Spleen (tissue), 11 donors: ENCODE data around the gene SEMA5A. TPM values are rescaled to one million over a fixed set of nuclear protein-coding genes. Genes with fewer than 3 reads are reported as not detected.

ENCODE experiments used
- DNase-seq: peaks from one replicate; pipeline ENCODE4 v3.0.0-alpha.2; 2020
- H3K27ac ChIP-seq, 8 donors: fragments of 200-600 bp; sonication (generic) in 7 of 8; 1 replicate in 4 of 8; 2 replicates in 4 of 8; pipeline versions ENCODE4 v1.5.0 to v1.8.0; 2016 to 2021; ENCODE audit warnings: inconsistent platforms in 4 of 8, mild to moderate bottlenecking in 4 of 8, moderate library complexity in 1 of 8
- H3K27me3 ChIP-seq, 7 donors: fragments of 200-600 bp; sonication (generic) in 6 of 7; replicated peaks in 1 of 7; 1 replicate in 4 of 7; 2 replicates in 3 of 7; pipeline versions ENCODE4 v1.5.0 to v1.8.0; 2016 to 2021; ENCODE audit warnings: inconsistent platforms in 3 of 7, mild to moderate bottlenecking in 1 of 7
- H3K36me3 ChIP-seq, 6 donors: fragments of 200-600 bp; sonication (generic) in 5 of 6; 1 replicate in 4 of 6; 2 replicates in 2 of 6; pipeline versions ENCODE4 v1.5.0 to v1.8.0; 2016 to 2021; ENCODE audit warnings: inconsistent platforms in 2 of 6
- H3K4me1 ChIP-seq, 6 donors: fragments of 200-600 bp; sonication (generic) in 5 of 6; 1 replicate in 3 of 6; 2 replicates in 3 of 6; pipeline versions ENCODE4 v1.5.0 to v1.8.0; 2016 to 2021; ENCODE audit warnings: inconsistent platforms in 3 of 6
- H3K4me3 ChIP-seq, 8 donors: fragments of 200-600 bp; sonication (generic) in 7 of 8; 1 replicate in 4 of 8; 2 replicates in 4 of 8; pipeline versions ENCODE4 v1.5.0 to v1.8.0; 2016 to 2021; ENCODE audit warnings: inconsistent platforms in 4 of 8, mild to moderate bottlenecking in 4 of 8, moderate library complexity in 2 of 8
- H3K9me3 ChIP-seq, 8 donors: fragments of 200-600 bp; sonication (generic) in 7 of 8; 1 replicate in 4 of 8; 2 replicates in 4 of 8; pipeline versions ENCODE4 v1.5.0 to v1.8.0; 2016 to 2021; ENCODE audit warnings: inconsistent platforms in 4 of 8
- CTCF ChIP-seq, 11 experiments: fragments of 200-600 bp in 7 of 11; fragments of 450-650 bp in 4 of 11; sonication (generic) in 4 of 11; IDR thresholded peaks in 8 of 11; conservative IDR thresholded peaks in 3 of 11; 1 replicate in 7 of 11; 2 replicates in 4 of 11; pipeline versions ENCODE4 v1.4.0 to v1.8.0; 2016 to 2021; ENCODE audit warnings: antibody characterized with exemption in 11 of 11, inconsistent platforms in 4 of 11, mild to moderate bottlenecking in 1 of 11
- POLR2A ChIP-seq, 3 donors: fragments of 450-650 bp; IDR thresholded peaks; one replicate each; pipeline ENCODE4 v1.5.1; 2017; ENCODE audit warnings: antibody characterized with exemption in 3 of 3, mild to moderate bottlenecking in 1 of 3
- POLR2AphosphoS5 ChIP-seq, 3 donors: sonication (generic); formaldehyde crosslinking; IDR thresholded peaks; one replicate each; pipeline ENCODE4 v1.5.1; 2017; ENCODE audit warnings: antibody characterized with exemption in 3 of 3
- WGBS, 5 donors: extraction: QIAGEN DNeasy Blood & Tissue Kit in 3 of 5; methylation state at CpG; one replicate each; pipeline versions ENCODE4 v1.1.5 to v1.1.7; 2013 to 2018; 5-methylcytosine and 5-hydroxymethylcytosine counted together
- intact Hi-C: fragments of 100-400 bp; cut with DNase I; formaldehyde crosslinking; loops from one replicate; pipeline ENCODE4 v1.15.0; 2023; ENCODE audit warnings: low total_unique reads
- polyA plus RNA-seq, 3 donors: library from polyadenylated mRNA; stranded (reverse); fragments of 200-250 nt; gene quantifications; one replicate each; pipeline ENCODE4 v1.2.1, GENCODE V29; 2013
- total RNA-seq, 7 donors: library from RNA; depleted of rRNA in 3 of 7; stranded (reverse); fragments of >200 nt in 3 of 7; fragmentation: NEBNext Ultra II Directional in 4 of 7; extraction: Animal tissue kit (Norgen Biotek cat#: 25700) in 4 of 7; gene quantifications; one replicate each; pipeline versions ENCODE4 v1.1.0 to v1.2.1, GENCODE V29; 2016 to 2021
- donor health status: healthy with polysubstance abuse.
- donor health status: DM: no; HTN: no; CAD: no; lungs with moderate emphysema.
- donor health status: DM: no; HTN: no; CAD: no.
- donor health status: Bipolar disorder and iron deficiency.
- donor health status: healthy.
- donor health status: DM: no; HTN: no; CAD: no.
- donor health status: DM: yes; HTN: yes; CAD: no.

Gene SEMA5A
- total and polyA plus RNA-seq, 10 donors, result 1.4 to 30.9 (median 13.1) TPM

DNA sequence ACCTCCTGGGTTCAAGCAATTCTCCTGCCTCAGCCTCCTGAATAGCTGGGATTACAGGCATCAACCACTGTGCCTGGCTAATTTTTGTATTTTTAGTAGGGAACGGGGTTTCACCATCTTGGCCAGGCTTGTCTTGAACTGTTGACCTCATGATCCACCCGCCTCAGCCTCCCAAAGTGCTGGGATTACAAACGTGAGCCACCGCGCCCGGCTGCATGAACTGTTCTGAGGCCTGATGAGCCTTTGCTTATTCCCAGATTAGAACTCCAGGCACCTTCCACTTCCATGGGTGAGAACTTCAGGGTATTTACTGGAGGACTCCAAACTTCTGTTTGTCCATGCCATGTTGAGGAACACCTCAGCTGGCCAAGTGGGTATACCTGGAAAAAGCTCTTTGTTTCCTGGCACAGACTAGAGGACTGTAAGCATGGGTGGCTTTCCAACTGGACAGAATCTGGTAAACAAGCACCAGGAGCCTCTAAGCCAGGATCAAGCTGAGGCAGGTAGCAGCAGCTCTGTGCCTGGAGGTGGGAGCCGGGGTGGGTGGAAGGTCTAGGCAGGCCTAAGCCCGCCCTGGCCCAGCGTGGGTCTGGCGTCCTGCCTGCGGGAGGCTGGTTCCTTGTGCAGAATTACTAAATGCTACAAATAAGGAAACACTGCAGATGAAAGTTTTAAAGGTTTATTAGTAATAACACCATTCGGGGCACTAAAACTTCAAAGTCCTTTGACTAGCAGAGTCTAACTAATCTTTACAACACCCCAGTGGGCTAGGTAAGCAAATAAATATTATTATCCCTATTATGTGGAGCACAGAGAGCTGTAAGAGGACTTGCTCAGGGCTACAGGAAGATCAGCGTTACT lies 78.4 kb downstream of the SEMA5A start:
- H3K27ac ChIP-seq, result no peak overlapping the region
- WGBS, 5 donors, result 83 to 89% (median 86%) methylated on average over 13 of the region's 13 CpGs
- H3K36me3 ChIP-seq, result no peaks in the 10 kb centered on the region
- TF ChIP-seq POLR2A (IDR thresholded peaks at IDR 0.05), result no peak
- TF ChIP-seq POLR2AphosphoS5 (IDR thresholded peaks at IDR 0.05), result no peak
- no peak for TF ChIP-seq CTCF (IDR thresholded peaks at IDR 0.05 in 8 of 11, conservative IDR thresholded peaks at IDR 0.05 in 3 of 11)
- H3K4me3 ChIP-seq, result no peak overlapping the region
- no peaks in the 10 kb centered on the region for H3K4me1 ChIP-seq
- H3K9me3 ChIP-seq, result peaks cover 0 to 4% (median 0%) of the 10 kb centered on the region in 8 donors
- H3K27me3 ChIP-seq, result no peaks in the 10 kb centered on the region
- intact Hi-C loops, result no loop called here
- no peak for DNase-seq

- DNase-seq, result no peak
- H3K4me1 ChIP-seq, result no peaks in the 10 kb centered on the region
- 60 to 83% (median 71%) methylated on average over 1 of the region's 1 CpG for WGBS, 5 donors
- TF ChIP-seq POLR2AphosphoS5 (IDR thresholded peaks at IDR 0.05) (no peak), CTCF (IDR thresholded peaks at IDR 0.05 in 8 of 11, conservative IDR thresholded peaks at IDR 0.05 in 3 of 11) (no peak), POLR2A (IDR thresholded peaks at IDR 0.05) (no peak)
- peaks cover 0 to 7% (median 0%) of the 10 kb centered on the region in 8 donors for H3K9me3 ChIP-seq
- no peak overlapping the region for H3K27ac ChIP-seq
- H3K36me3 ChIP-seq, result no peaks in the 10 kb centered on the region
- no peak overlapping the region for H3K4me3 ChIP-seq
- no peaks in the 10 kb centered on the region for H3K27me3 ChIP-seq
- intact Hi-C loops, result no loop called here
Observed at GRCh38 chr5:9466697-9467096, 79.2 kb downstream of the SEMA5A start.

DNA sequence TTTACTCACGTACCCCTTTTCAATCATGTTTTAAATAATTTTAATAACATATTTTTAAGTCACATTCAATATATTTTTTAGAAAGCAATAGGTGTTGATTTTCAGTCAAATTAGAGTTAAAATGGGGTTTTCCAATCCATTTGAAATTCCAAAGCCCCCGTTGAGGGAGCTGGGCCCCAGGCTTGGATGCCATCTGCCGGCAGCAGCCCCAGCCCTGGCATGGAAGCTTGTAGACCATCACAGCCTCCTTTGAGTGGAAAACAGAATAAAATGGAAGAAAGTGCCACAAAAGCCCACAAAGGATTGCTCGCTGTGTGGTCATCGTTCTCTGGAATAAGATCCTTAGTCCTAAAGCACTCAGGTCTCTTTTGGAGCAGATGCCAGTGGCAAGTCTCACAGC lies 81.4 kb downstream of the SEMA5A start:
- Histone ChIP-seq H3K27ac (no peak overlapping the region), H3K9me3 (peaks cover 0 to 8% (median 0%) of the 10 kb centered on the region in 8 donors), H3K4me1 (no peaks in the 10 kb centered on the region), H3K27me3 (no peaks in the 10 kb centered on the region), H3K36me3 (no peaks in the 10 kb centered on the region), H3K4me3 (no peak overlapping the region)
- WGBS, 5 donors, result 76 to 92% (median 87%) methylated on average over 5 of the region's 5 CpGs
- no peak for DNase-seq
- TF ChIP-seq POLR2AphosphoS5 (IDR thresholded peaks at IDR 0.05) (no peak), CTCF (IDR thresholded peaks at IDR 0.05 in 8 of 11, conservative IDR thresholded peaks at IDR 0.05 in 3 of 11) (no peak), POLR2A (IDR thresholded peaks at IDR 0.05) (no peak)
- intact Hi-C loops, result no loop called here

DNA sequence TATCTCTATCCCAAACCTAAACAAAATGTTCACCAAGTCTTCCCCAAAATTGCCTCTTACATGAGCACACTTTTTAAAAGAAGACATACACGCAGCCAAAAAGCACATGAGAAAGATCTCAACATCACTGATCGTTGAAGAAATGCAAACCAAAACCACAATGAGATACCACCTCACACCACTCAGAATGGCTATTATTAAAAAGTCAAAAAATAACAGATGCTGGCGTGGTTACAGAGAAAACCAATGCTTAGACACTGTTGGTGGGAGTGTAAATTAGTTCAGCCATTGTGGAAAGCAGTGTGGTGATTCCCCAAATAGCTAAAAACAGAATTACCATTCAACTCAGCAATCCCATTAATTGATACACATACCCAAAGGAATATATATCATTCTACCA lies 83.8 kb downstream of the SEMA5A start:
- intact Hi-C loops, result no loop called here
- Histone ChIP-seq H3K9me3 (peaks cover 0 to 22% (median 7%) of the 10 kb centered on the region in 8 donors), H3K4me3 (no peak overlapping the region), H3K27ac (no peak overlapping the region), H3K36me3 (no peaks in the 10 kb centered on the region), H3K27me3 (no peaks in the 10 kb centered on the region), H3K4me1 (no peaks in the 10 kb centered on the region)
- DNase-seq, result no peak
- WGBS, 5 donors, result 72 to 91% (median 83%) methylated on average over 3 of the region's 3 CpGs
- no peak for TF ChIP-seq CTCF (IDR thresholded peaks at IDR 0.05 in 8 of 11, conservative IDR thresholded peaks at IDR 0.05 in 3 of 11)
- TF ChIP-seq POLR2AphosphoS5 (IDR thresholded peaks at IDR 0.05), result no peak
- TF ChIP-seq POLR2A (IDR thresholded peaks at IDR 0.05), result no peak
